HEK293T (cell line): Measurements from ENCODE around the gene TTC5.
A peak's percentile ranks its signal among the peaks of the same experiment; 100 is the strongest.

Experiments used
- CTCF ChIA-PET: fragments of 350-600 bp; formaldehyde crosslinking; extraction: SDS; loops from one replicate; lab custom pipeline; 2021; ENCODE audit warnings: antibody characterized with exemption, inconsistent platforms; lab: Yijun Ruan, JAX
- POLR2A ChIA-PET: fragments of 350-600 bp; formaldehyde crosslinking; extraction: SDS; loops from one replicate; lab custom pipeline; 2020; ENCODE audit warnings: antibody characterized with exemption, inconsistent platforms; lab: Yijun Ruan, JAX
- DNase-seq: peaks from one replicate; pipeline ENCODE4 v3.0.0; 2012; ENCODE audit warnings: mixed read lengths; ENCODE audit errors: extremely low spot score
- ARNT ChIP-seq: fragments of 450-650 bp; IDR thresholded peaks from 2 replicates; pipeline ENCODE4 v1.6.1; 2017; ENCODE audit warnings: mild to moderate bottlenecking
- BHLHE40 ChIP-seq: fragments of 450-650 bp; IDR thresholded peaks from 2 replicates; pipeline ENCODE4 v1.6.1; 2016; ENCODE audit warnings: mild to moderate bottlenecking, moderate library complexity, borderline replicate concordance
- CTBP1 ChIP-seq: fragments of 450-650 bp; IDR thresholded peaks from 2 replicates; pipeline ENCODE4 v1.6.1; 2016; ENCODE audit warnings: borderline replicate concordance
- ELF4 ChIP-seq: fragments of 450-650 bp; IDR thresholded peaks from 2 replicates; pipeline ENCODE4 v1.6.1; 2017; ENCODE audit warnings: antibody characterized with exemption
- FOXA1 ChIP-seq: fragments of 450-650 bp; IDR thresholded peaks from 2 replicates; pipeline ENCODE4 v1.6.1; 2016; ENCODE audit warnings: mild to moderate bottlenecking
- FOXK2 ChIP-seq: fragments of 450-650 bp; IDR thresholded peaks from 2 replicates; pipeline ENCODE4 v1.6.1; 2016; ENCODE audit warnings: mild to moderate bottlenecking
- FOXM1 ChIP-seq: fragments of 450-650 bp; IDR thresholded peaks from 2 replicates; pipeline ENCODE4 v1.6.1; 2017; ENCODE audit warnings: mild to moderate bottlenecking, borderline replicate concordance
- HDGF ChIP-seq: fragments of 450-650 bp; IDR thresholded peaks from 2 replicates; pipeline ENCODE4 v1.6.1; 2017; ENCODE audit warnings: antibody characterized with exemption, borderline replicate concordance
- L3MBTL2 ChIP-seq: fragments of 450-650 bp; conservative IDR thresholded peaks from 2 replicates; pipeline ENCODE4 v1.6.1; 2016; ENCODE audit warnings: mild to moderate bottlenecking
- LEF1 ChIP-seq: fragments of 450-650 bp; IDR thresholded peaks from 2 replicates; pipeline ENCODE4 v1.6.1; 2017; ENCODE audit warnings: mild to moderate bottlenecking, borderline replicate concordance
- NFRKB ChIP-seq: fragments of 450-650 bp; IDR thresholded peaks from 2 replicates; pipeline ENCODE4 v1.6.1; 2016; ENCODE audit warnings: mild to moderate bottlenecking, moderate library complexity
- PKNOX1 ChIP-seq: fragments of 450-650 bp; IDR thresholded peaks from 2 replicates; pipeline ENCODE4 v1.6.1; 2016
- SP1 ChIP-seq: fragments of 450-650 bp; IDR thresholded peaks from 2 replicates; pipeline ENCODE4 v1.6.1; 2017
- SUZ12 ChIP-seq: fragments of 450-650 bp; IDR thresholded peaks from 2 replicates; pipeline ENCODE4 v1.6.1; 2016; ENCODE audit warnings: mild to moderate bottlenecking
- TARDBP ChIP-seq: fragments of 450-650 bp; IDR thresholded peaks from 2 replicates; pipeline ENCODE4 v1.6.1; 2016
- ZNF384 ChIP-seq: fragments of 450-650 bp; IDR thresholded peaks from 2 replicates; pipeline ENCODE4 v1.6.1; 2016

TTC5 gene, protein sequence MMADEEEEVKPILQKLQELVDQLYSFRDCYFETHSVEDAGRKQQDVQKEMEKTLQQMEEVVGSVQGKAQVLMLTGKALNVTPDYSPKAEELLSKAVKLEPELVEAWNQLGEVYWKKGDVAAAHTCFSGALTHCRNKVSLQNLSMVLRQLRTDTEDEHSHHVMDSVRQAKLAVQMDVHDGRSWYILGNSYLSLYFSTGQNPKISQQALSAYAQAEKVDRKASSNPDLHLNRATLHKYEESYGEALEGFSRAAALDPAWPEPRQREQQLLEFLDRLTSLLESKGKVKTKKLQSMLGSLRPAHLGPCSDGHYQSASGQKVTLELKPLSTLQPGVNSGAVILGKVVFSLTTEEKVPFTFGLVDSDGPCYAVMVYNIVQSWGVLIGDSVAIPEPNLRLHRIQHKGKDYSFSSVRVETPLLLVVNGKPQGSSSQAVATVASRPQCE

GRCh38 chr14:20305265-20306078 lies at the start of gene TTC5:
Gene TTC5, minus strand, starts transcription at chr14:20305951. Its CDS starts 14 bp downstream, at chr14:20305937.
- CTCF ChIA-PET, result interaction anchor here (0.6 kb wide), 1 partner anchor 164 kb away, joined by 3 read pairs; the partner anchor contains the start of gene PNP
- POLR2A ChIA-PET, result interaction anchor here (1.3 kb wide), 1 partner anchor 23 kb away, joined by 3 read pairs; no protein-coding TSS in a partner anchor
- TF ChIP-seq ELF4 (no peak), L3MBTL2 (peak; percentile 47)
- DNase-seq, result peak; percentile 82

DNA sequence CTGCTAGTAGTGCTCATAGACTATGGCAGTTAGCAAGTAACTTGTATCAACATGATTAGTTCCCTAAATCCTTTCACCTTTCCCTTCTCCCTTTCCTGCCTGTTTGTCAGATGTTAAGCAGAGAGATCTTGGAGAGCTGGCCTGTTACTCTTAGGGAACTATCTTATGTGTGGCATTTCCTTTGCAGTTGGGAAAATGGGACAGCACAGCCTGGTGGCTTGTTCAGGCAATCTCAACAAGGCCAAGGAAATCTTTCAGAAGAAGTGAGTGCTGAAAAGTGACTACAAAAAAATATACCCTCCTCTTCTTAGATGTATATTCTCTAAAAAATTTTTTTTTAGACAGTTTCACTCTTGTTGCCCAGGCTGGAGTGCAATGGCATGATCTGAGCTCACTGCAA lies 45.1 kb upstream of the TTC5 start:
- ChIA-PET POLR2A (no interaction called here), CTCF (no interaction called here)
- no peak for DNase-seq
- TF ChIP-seq ZNF384 (no peak), ARNT (no peak), ELF4 (no peak), BHLHE40 (no peak), L3MBTL2 (no peak), NFRKB (no peak), FOXK2 (no peak), CTBP1 (no peak), TARDBP (no peak)

GRCh38 chr14:20350282-20350681 lies 44.5 kb upstream of the TTC5 start:
- DNase-seq, result no peak
- ChIA-PET POLR2A (interaction anchor here (1.1 kb wide), 1 partner anchor 63 kb away, joined by 3 read pairs; the partner anchor contains the start of gene TEP1), CTCF (no interaction called here)
- TF ChIP-seq SUZ12 (no peak), FOXK2 (no peak), ZNF384 (no peak), SP1 (no peak), TARDBP (no peak), FOXA1 (no peak), NFRKB (no peak), LEF1 (no peak), ELF4 (no peak), HDGF (no peak), PKNOX1 (no peak), CTBP1 (no peak), L3MBTL2 (no peak), BHLHE40 (no peak), FOXM1 (no peak), ARNT (no peak)

- CTCF ChIA-PET, result no interaction called here
- DNase-seq, result no peak
- POLR2A ChIA-PET, result no interaction called here
- TF ChIP-seq L3MBTL2 (no peak), FOXK2 (no peak), FOXA1 (no peak), NFRKB (no peak), PKNOX1 (no peak), HDGF (no peak), TARDBP (no peak), BHLHE40 (no peak), CTBP1 (no peak), FOXM1 (no peak), LEF1 (no peak), SP1 (no peak)
Measured at GRCh38 chr14:20347747-20348146, 42.0 kb upstream of the TTC5 start.

GRCh38 chr14:20346713-20347112 lies 41.0 kb upstream of the TTC5 start:
- POLR2A ChIA-PET, result no interaction called here
- DNase-seq, result no peak
- CTCF ChIA-PET, result no interaction called here
- TF ChIP-seq TARDBP (no peak), BHLHE40 (no peak), CTBP1 (no peak), LEF1 (no peak), ZNF384 (no peak), FOXA1 (no peak), NFRKB (no peak), ELF4 (no peak), FOXM1 (no peak)

- TF ChIP-seq FOXM1, result no peak
- no peak for TF ChIP-seq HDGF
- TF ChIP-seq FOXA1, result no peak
- TF ChIP-seq ARNT, result no peak
- TF ChIP-seq NFRKB, result no peak
- TF ChIP-seq FOXK2, result no peak
- no peak for TF ChIP-seq LEF1
- no peak for TF ChIP-seq ELF4
- no peak for TF ChIP-seq SP1
- TF ChIP-seq BHLHE40, result no peak
- TF ChIP-seq L3MBTL2, result no peak
- no peak for TF ChIP-seq PKNOX1
- TF ChIP-seq ZNF384, result no peak
- TF ChIP-seq CTBP1, result no peak
- no peak for TF ChIP-seq TARDBP
- no peak for TF ChIP-seq SUZ12
- ChIA-PET POLR2A (no interaction called here), CTCF (no interaction called here)
- DNase-seq, result no peak
Measured at GRCh38 chr14:20345366-20345765, 39.6 kb upstream of the TTC5 start.
